Measurements from ENCODE around the gene CNGA3.
"Not testable (repeated sequence)": the region's sequence is repeated elsewhere in the genome, so short reads cannot be mapped to it uniquely, and the experiment has no call there.

Gene CNGA3

GRCh38 chr2:98346311-98347236 is at the start of gene CNGA3:
Gene CNGA3 (plus strand): TSS chr2:98346456. CDS start chr2:98369976, 23,520 bp downstream.
- DNase-seq (ENCODE audit: low read depth in 2 of 2): no peak

GRCh38 chr2:98297817-98298682 is 48.2 kb upstream of the CNGA3 start:
- DNase-seq (ENCODE audit: low read depth in 2 of 2): no peak

GRCh38 chr2:98298683-98299164 is 47.5 kb upstream of the CNGA3 start:
- DNase-seq (ENCODE audit: low read depth in 2 of 2): no peak

- DNase-seq (ENCODE audit: low read depth in 2 of 2): no peak
These were observed 46.9 kb upstream of the CNGA3 start for GRCh38 chr2:98299211-98299905.

- no peak for DNase-seq (ENCODE audit: low read depth in 2 of 2)
These were observed 45.9 kb upstream of the CNGA3 start for GRCh38 chr2:98300141-98300874.

- DNase-seq (ENCODE audit: low read depth in 2 of 2): no peak
These were observed 44.8 kb upstream of the CNGA3 start for GRCh38 chr2:98301469-98301868.

GRCh38 chr2:98307131-98307696 is 39.0 kb upstream of the CNGA3 start:
- not testable (repeated sequence) for DNase-seq (ENCODE audit: low read depth in 2 of 2)

- DNase-seq (ENCODE audit: low read depth in 2 of 2): no peak
These were observed 38.2 kb upstream of the CNGA3 start for GRCh38 chr2:98308068-98308467.

- DNase-seq (ENCODE audit: low read depth in 2 of 2): no peak
These were observed 37.7 kb upstream of the CNGA3 start for GRCh38 chr2:98308532-98308931.

GRCh38 chr2:98309580-98309979 is 36.7 kb upstream of the CNGA3 start:
- DNase-seq (ENCODE audit: low read depth in 2 of 2): no peak

- DNase-seq (ENCODE audit: low read depth in 2 of 2): no peak
These were observed 36.2 kb upstream of the CNGA3 start for GRCh38 chr2:98310010-98310409.

- DNase-seq (ENCODE audit: low read depth in 2 of 2): no peak
These were observed 35.2 kb upstream of the CNGA3 start for GRCh38 chr2:98311090-98311489.

- no peak for DNase-seq (ENCODE audit: low read depth in 2 of 2)
These were observed 34.3 kb upstream of the CNGA3 start for GRCh38 chr2:98311771-98312545.

- no peak for DNase-seq (ENCODE audit: low read depth in 2 of 2)
These were observed 32.6 kb upstream of the CNGA3 start for GRCh38 chr2:98313492-98314250.

- no peak for DNase-seq (ENCODE audit: low read depth in 2 of 2)
These were observed 32.0 kb upstream of the CNGA3 start for GRCh38 chr2:98314251-98314650.

- DNase-seq (ENCODE audit: low read depth in 2 of 2): no peak
These were observed 30.3 kb upstream of the CNGA3 start for GRCh38 chr2:98315957-98316356.

GRCh38 chr2:98317214-98317613 is 29.0 kb upstream of the CNGA3 start:
- no peak for DNase-seq (ENCODE audit: low read depth in 2 of 2)

GRCh38 chr2:98320171-98320570 is 26.1 kb upstream of the CNGA3 start:
- not testable (repeated sequence) for DNase-seq (ENCODE audit: low read depth in 2 of 2)

- no peak for DNase-seq (ENCODE audit: low read depth in 2 of 2)
These were observed 22.1 kb upstream of the CNGA3 start for GRCh38 chr2:98324181-98324580.
